GM19468 (cell line): ENCODE data around the gene HS6ST2.
"Not testable (repeated sequence)": the region's sequence is repeated elsewhere in the genome, so short reads cannot be mapped to it uniquely, and the experiment has no call there.

ENCODE experiments used
- ATAC-seq: cut with Tn5 transposase; IDR thresholded peaks from one replicate; pipeline ENCODE4 v1.9.1; 2021; ENCODE audit warnings: mild to moderate bottlenecking, moderate library complexity, moderate number of reproducible peaks; ENCODE audit not compliant: unreplicated experiment; ENCODE audit errors: extremely low read depth

The HS6ST2 gene

DNA sequence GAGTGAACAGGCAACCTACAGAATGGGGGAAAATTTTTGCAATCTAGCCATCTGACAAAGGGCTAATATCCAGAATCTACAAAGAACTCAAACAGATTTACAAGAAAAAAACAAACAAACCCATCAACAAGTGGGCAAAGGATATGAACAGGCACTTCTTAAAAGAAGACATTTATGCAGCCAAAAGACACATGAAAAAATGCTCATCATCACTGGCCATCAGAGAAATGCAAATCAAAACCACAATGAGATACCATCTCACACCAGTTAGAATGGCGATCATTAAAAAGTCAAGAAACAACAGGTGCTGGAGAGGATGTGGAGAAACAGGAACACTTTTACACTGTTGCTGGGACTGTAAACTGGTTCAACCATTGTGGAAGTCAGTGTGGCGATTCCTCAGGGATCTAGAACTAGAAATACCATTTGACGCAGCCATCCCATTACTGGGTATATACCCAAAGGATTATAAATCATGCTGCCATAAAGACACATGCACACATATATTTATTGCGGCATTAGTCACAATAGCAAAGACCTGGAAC lies 13.3 kb downstream of the HS6ST2 start:
- not testable (repeated sequence) for ATAC-seq

DNA sequence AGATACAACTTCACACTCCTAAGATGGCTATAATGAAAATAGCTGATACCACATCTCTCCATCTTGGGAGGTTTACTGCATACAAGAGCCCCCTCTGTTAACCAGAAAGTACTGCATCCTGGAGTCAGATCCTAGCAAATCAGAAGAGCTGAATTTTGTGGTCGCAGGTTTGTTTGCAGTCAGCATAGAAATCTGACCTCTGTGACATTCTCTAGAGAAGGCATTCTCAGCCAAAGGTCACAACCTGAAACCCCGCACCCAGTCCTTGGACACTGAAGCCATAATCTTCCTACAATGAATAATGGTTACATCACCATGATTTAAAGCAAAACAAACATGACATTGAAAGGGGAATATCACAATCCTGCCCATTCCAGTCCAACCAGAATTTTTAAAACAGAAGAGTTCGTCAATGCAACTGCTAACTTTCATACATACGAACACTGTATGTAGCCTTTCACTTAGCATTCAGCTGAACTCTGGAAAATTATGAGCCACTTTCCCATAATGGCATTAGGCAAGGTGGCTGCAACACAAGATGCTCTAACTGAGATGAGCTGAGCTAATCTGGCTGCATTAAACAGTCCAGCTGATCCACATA lies 17.6 kb downstream of the HS6ST2 start:
- no peak for ATAC-seq

DNA sequence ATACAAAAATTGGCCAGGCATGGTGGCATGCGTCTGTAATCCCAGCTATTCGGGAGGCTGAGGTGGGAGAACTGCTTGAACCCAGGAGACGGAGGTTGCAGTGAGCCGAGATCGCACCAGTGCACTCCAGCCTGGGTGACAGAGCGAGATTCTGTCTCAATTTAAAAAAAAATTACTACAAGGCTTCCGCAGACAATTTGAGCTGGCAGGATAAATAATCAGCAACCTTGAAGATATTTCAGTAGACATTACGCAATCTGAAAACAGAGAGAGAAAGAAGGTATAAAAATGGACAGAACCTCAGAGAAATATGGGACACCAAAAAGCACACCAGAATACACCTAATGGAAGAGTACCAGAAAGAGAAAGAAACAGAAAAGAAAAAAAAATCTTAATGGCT lies 25.3 kb downstream of the HS6ST2 start:
- ATAC-seq: no peak

DNA sequence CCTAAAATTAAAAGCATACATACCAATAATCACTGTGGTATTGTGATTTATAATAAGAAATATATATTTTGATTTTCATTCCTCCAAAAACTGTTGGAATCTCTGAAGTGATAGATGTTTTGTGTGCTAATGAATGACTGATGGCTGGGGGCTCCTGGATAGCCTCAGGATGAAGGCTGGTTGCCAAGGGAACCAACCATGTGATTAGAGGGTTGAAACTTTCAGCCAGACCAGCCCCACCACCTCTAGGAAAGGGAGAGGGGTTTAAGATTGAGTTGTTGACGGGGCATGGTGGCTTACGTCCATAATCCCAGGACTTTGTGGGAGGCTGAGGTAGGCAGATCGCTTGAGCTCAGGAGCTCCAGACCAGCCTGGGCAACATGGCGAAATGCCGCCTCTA lies 34.0 kb downstream of the HS6ST2 start:
- no peak for ATAC-seq

DNA sequence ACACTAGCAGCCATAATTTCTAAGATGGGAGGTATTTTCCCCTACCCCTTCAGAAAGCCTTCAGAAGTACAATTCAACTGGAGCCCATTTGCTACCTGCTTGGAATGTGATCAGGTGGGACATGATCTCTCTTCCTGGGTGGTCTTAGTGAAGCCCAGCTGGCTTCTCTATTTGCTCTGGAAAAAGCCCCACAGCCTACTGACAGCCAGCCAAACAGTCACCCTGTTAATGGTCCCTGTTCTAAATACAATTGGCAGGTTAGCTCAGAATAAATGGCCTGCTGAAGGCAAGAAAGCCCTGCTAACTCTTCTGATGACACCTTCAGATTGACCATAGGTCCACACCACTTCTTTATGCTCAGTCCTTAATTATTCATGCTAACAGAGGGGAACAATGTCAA lies 39.9 kb downstream of the HS6ST2 start:
- no peak for ATAC-seq

DNA sequence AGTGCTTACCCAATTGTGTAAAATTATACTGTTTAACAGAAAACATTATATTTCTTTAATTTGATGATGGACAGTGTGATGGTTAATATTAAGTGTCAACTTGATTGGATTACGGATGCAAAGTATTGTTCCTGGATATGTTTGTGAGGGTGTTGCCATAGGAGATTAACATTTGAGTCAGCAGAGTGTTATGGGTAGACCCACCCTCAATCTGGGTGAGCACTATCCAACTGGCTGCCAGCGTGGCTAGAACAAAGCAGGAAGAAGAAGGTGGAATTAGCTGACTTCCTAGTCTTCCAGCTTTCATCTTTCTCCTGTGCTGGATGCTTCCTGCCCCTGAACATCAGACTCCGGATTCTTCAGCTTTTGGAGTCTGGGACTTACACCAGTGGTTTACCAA lies 42.1 kb downstream of the HS6ST2 start:
- no peak for ATAC-seq

DNA sequence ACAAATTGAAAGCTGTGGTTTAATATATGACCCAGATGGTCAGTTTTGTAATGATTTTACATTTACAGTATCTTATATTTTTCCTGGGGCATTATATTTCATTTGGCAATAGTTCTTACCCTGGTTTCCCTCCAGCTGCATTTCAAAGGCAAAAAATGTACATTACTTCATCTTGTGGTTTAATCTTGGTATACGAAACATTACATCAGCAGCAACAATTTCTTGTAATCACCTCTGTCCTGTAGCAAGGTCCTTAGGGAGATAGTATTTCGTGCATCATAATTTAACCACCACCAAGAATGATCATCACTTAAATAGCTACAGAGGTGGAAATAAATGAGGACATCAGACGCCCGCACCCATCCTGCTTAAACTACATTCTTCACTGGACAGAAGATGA lies 48.8 kb downstream of the HS6ST2 start:
- ATAC-seq: no peak

DNA sequence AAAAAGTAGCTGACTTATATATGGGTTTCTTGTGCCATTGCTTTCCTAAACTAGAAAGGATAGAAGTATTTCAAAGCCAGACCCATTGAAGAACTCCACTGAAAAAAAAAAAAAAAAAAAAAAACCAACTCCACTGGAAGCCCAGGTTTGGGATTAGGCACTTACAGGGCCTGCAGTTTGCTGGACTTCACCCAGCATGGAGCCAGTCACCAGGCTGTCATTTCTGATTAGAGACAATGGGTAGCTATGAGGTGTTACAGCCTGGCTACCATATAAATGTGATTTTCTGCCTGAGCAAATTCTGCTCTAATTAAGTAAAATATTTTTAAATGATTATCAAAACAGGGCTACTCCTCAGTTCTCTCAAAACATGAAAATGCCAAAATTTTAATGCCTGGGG lies 49.5 kb downstream of the HS6ST2 start:
- no peak for ATAC-seq

DNA sequence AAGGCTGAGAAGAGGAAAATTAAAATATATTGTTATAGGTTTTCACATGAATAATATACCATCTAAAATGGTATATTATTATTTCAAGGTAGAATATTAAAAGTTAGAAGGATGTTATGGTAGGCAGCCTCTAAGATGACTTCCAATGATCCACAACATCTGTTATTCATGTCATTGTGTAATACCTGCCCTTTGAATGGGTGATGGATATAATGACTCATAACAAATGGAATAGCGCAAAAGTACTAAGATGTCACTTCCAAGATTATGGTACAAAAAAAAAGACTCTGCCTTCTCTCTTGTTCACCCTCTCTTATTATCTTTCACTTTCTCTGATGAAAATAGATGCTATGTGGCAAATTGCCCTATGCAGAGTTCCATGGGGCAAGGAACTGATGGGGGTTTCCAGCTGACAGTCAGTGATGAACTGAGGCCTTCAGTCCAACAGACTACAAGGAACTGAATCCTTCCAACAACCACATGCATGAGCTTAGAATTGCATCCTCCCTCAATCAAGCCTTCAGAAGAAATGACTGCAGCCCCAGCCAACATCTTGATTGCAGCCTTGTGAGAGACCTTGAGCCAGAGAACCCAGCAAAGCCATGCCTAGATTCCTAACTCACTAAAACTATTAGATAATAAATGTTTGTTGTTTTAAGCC lies 57.7 kb downstream of the HS6ST2 start:
- no peak for ATAC-seq

DNA sequence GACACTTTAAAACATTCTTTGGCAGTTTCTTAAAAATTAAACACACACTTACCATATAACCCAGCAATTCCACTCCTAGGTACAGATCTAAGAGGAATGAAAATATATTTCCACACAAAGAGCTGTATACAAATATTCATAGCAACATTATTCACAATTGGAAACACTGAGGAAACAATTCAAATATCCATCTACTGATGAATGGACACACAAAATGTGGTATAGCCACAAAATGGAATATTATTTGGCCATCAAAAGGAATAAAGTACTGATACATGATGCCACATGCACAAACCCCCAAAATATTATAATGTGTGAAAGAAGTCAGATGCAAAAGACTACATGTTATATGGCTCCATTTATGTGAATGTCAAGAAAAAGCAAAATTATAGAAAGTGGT lies 70.9 kb downstream of the HS6ST2 start:
- ATAC-seq: no peak

DNA sequence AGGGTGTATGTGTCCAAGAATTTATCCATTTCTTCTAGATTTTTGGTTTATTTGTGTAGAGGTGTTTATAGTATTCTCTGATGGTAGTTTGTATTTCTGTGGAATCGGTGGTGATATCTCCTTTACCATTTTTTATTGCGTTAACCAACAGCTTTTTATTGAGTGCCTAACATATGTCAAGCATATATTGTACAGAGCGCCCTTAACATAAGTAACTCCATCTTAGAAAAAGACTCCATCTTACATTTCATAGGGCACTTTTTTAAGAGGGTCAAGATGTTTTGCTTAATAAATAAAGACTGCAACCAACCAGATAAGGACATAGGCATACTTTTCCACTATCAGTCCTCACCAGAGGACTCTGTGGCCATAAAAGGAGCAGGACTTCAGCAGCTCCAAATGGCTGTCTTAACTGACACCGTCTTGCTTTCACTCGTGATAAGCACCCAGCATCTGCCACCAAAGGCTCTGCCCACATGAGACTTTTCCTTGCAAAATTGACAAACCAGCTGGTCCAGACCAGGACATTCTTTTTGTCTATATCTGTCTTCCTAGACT lies 75.0 kb downstream of the HS6ST2 start:
- no peak for ATAC-seq

DNA sequence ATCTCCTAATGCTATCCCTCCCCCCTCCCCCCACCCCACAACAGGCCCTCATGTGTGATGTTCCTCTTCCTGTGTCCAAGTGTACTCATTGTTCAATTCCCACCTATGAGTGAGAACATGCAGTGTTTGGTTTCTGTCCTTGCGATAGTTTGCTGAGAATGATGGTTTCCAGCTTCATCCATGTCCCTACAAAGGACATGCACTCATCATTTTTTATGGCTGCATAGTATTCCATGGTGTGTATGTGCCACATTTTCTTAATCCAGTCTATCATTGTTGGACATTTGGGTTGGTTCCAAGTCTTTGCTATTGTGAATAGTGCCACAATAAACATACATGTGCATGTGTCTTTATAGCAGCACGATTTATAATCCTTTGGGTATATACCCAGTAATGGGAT lies 77.7 kb downstream of the HS6ST2 start:
- not testable (repeated sequence) for ATAC-seq

DNA sequence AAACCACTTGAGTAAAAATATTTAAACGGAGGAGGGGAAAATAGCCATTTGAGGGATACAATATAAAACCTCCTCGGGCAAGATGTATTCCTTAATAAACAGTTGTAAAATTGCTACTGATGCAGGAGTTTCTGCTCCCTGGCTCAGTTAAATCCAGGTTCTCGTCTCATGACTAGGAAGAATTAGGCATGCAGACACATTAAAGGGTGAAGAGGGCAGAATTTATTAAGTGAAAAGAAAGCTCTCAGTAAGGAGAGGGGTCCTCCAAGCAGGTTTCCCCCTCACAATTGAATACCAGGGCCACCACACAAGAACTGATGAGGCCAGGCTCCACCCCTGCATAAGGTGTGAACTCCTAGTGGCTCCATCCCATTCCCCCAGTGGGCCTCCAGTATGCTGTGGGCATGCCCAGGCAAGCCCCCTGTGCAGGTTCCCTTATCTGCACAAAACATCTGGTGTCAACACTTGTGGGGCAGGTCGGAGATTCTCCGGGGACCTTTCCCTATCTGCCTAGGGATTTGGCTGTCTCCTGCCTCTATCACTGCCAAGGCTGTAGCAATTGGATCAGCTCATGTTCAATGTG lies 80.4 kb downstream of the HS6ST2 start:
- ATAC-seq: no peak

DNA sequence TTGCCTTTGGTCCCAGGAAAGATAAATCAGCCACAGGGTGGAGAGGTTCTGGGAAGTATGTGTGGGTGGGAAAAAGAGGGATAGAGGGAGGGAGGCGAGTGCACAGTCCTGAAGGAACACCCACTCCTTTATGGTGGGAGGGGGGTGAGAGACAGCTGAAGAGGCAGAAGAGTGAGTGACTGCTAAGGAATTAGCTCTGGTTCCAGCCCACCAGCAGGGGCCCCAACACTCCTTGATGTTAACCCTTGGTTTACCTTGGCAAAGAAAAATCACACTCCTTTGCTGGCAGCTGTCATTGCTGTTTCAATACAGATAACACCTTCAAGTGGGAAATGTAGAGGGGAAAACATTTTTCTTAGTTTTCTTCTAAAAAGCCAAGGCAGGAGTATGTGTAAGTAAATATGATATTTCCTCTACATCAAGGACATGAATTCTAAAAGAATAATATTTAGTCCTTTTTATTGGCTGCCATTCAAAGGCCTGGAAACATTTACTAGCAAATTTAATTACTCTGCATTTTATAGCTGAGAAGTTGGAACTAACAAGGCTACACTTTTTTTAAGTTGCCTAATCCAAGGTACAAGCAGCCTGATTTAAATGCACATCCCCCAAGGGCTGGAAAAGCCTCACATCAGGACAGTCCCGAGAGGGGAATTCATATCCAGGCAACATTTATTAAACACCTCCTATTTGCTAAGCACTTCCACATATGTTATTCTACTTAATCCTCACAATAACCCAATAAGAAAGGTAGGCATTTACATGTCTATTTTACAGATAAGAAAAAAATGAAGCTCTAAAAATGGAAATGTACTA lies 81.7 kb downstream of the HS6ST2 start:
- no peak for ATAC-seq

DNA sequence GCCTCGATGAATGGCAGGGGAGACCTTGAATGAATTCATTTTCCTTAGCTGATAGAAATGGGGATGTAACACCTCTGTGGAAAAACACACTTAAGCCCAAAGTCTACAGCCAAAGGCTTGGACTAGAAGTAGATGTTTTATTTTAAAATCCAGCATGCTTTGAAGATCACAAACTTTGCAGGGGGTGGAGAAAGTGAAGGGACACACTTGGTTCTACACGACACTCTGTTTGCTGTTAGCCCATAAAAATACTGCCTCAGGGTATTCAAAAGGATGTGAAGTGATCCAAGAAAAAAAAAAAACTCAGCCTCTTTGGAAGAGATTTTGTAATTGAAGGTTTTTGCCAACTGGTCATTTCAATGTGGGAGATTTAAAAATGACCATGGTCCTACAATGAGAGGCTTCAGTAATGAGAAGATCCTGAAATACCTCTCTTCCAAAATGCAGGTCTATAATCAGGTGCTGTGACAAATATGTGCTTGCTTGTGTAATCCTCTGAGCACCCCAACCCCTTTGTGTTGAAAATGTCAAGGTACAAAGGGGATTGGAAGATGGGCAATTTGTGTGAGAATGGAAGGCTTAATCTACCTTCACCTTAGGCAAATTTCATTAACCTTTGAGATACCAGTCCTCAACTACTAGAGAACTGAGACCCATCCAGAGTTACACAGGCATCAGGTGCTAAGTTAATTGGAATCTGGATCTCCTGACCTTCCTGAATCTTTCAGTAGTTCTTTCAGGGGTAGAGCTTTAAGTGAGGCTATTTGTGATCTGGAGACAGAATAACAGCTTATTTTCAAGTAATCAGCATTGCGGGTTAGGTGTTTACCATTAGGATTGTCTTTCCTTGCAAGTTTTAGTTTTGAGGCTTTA lies 82.5 kb downstream of the HS6ST2 start:
- no peak for ATAC-seq

DNA sequence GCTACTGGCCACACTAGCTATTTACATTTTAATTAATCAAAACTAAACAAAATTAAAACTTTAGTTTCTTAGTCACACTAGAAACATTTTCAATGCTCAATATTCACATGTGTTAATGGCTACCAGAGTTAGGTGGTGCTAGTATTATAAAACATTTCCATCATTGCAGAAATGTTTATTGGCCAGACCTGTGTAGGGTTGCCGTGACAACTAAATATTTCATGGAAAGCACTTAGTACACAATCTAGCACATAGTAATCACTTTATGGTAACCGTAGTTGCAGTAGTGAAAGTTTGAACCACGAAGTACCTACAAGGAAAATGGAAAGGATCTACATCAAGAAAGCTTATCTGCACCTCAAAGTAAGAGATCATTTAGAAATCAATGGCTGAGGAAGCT lies 95.9 kb downstream of the HS6ST2 start:
- ATAC-seq: no peak

DNA sequence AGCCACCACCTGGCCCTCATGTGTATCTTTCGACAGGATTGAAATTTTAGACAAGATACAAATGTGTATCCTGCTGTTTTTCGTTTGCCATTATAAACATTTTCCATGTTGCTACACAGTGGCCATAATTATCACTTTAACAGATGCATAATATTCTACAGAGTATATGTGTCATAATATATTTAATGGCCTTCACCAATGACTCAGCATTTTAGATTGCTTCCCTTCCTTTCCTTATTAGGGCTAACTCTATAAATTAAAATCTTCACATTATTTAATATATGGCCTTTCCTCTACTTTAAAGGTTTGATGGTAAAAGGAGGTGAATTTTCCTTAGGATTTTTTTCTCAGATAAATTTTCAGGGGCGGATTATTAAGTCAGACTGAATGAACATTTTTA lies 97.4 kb downstream of the HS6ST2 start:
- ATAC-seq: no peak

DNA sequence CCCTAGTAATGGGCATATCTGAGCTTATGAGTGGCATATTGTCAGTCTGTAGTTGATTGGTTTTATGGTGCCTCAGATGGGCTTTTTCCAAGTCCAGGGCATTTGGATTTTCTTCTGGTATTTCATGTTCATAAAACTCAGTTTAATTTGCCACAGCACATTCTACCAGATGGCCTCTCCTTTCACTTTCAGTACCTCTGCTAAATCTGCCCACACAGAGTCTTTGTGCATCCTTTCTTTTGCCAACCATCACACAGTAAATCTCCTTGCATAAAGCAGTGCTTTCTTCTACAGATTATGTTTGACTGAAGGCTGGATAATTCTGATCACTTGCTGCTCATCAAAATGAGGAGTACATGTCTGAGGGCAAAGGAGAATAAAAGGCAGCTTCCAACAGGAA lies 98.2 kb downstream of the HS6ST2 start:
- ATAC-seq: no peak

DNA sequence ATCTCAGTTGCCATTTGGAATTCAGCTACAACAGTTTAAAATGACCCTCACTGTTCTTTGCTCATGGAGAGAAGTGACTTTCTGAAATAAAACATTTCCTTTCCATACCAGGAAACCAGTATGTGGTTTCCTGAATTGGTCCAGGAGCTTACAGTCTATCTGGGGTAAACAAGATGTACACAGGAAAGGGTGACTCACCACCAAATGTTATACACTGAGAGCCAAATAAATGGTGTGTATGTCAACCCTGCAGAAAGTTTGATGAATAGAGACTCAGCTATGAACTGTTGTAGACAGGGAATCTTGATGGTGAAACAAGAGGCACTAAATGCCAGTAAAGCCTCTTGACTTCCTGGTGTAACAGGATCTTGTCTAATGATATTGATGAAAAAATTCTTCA lies 100.4 kb downstream of the HS6ST2 start:
- ATAC-seq: no peak
